CD4-positive, alpha-beta T cell (primary cell): ENCODE data around the gene NT5C1B. TPM values are rescaled to one million over a fixed set of nuclear protein-coding genes. Genes with fewer than 3 reads are reported as not detected.

Experiments
- ATAC-seq: fragments of 200-7000 bp; cut with Tn5 transposase; one replicate; pipeline ENCODE4 v1.10.0; 2022; ENCODE audit warnings: mild to moderate bottlenecking; ENCODE audit not compliant: poor library complexity
- CTCF ChIA-PET: fragments of 350-600 bp; sonication (Branson Sonifier 250); formaldehyde crosslinking; loops from one replicate; lab custom pipeline; 2021; ENCODE audit warnings: antibody characterized with exemption, inconsistent platforms; lab: Charles Lee
- POLR2A ChIA-PET: fragments of 350-600 bp; sonication (Branson Sonifier 250); formaldehyde crosslinking; loops from one replicate; lab custom pipeline; 2021; ENCODE audit warnings: antibody characterized with exemption, inconsistent platforms; lab: Charles Lee
- DNase-seq, 14 experiments: peaks; one replicate each; pipeline ENCODE4 v3.0.0-alpha.2; 2013 to 2020; ENCODE audit warnings: mixed read lengths in 2 of 14
- H3K27ac ChIP-seq, 2 donors: one replicate each; pipeline versions ENCODE4 v1.5.1 to v1.7.0; 2013; ENCODE audit warnings: low read length in 2 of 2, low read depth in 1 of 2, mild to moderate bottlenecking in 1 of 2
- H3K27me3 ChIP-seq, 2 experiments: 1 replicate in 1 of 2; 2 replicates in 1 of 2; pipeline versions ENCODE4 v1.6.1 to v1.7.0; 2013; ENCODE audit warnings: low read length in 2 of 2, control low read depth in 1 of 2, mild to moderate bottlenecking in 1 of 2, moderate library complexity in 1 of 2; ENCODE audit not compliant: insufficient read depth in 2 of 2, control insufficient read depth in 1 of 2
- H3K36me3 ChIP-seq: one replicate; pipeline ENCODE4 v1.6.1; 2013; ENCODE audit warnings: low read length, control low read depth; ENCODE audit not compliant: insufficient read depth
- H3K4me1 ChIP-seq: one replicate; pipeline ENCODE4 v1.6.1; 2013; ENCODE audit warnings: low read length, control low read depth; ENCODE audit not compliant: insufficient read depth
- H3K4me3 ChIP-seq: one replicate; pipeline ENCODE4 v1.5.1; 2013; ENCODE audit warnings: mild to moderate bottlenecking, low read length, moderate library complexity
- H3K9me3 ChIP-seq, 2 experiments: 1 replicate in 1 of 2; 2 replicates in 1 of 2; pipeline versions ENCODE4 v1.6.1 to v1.7.0; 2013; ENCODE audit warnings: low read length in 2 of 2, mild to moderate bottlenecking in 2 of 2, control low read depth in 1 of 2, moderate library complexity in 1 of 2; ENCODE audit not compliant: control insufficient read depth in 1 of 2, insufficient read depth in 1 of 2
- H3K27ac Mint-ChIP-seq: one replicate; pipeline ENCODE4 v1.8.0; 2020; ENCODE audit warnings: mixed read lengths
- H3K27me3 Mint-ChIP-seq: one replicate; pipeline ENCODE4 v1.8.0; 2021; ENCODE audit warnings: mixed read lengths
- H3K36me3 Mint-ChIP-seq: one replicate; pipeline ENCODE4 v1.8.0; 2021; ENCODE audit warnings: low read depth, mixed read lengths
- H3K4me1 Mint-ChIP-seq: one replicate; pipeline ENCODE4 v1.8.0; 2021; ENCODE audit warnings: low read depth, mixed read lengths
- H3K4me3 Mint-ChIP-seq: one replicate; pipeline ENCODE4 v1.8.0; 2020; ENCODE audit warnings: mild to moderate bottlenecking, mixed read lengths
- H3K9me3 Mint-ChIP-seq: one replicate; pipeline ENCODE4 v1.8.0; 2020; ENCODE audit warnings: mixed read lengths
- intact Hi-C, 2 experiments: fragments of 100-400 bp; cut with DNase I in 1 of 2; cut with micrococcal nuclease in 1 of 2; formaldehyde crosslinking; loops; one replicate each; pipeline versions ENCODE4 v1.15.1 to v1.9.0; 2023 to 2025; cut with DNase I, micrococcal nuclease
- total RNA-seq, 174 experiments: library from RNA in 2 of 174; stranded (reverse) in 2 of 174; gene quantifications; one replicate each; pipeline ENCODE4 v1.2.3 and lab custom pipeline; 2021 to 2026
- TF ChIP-seq, protein P1 (sequence below): fragments of 200-600 bp; IDR thresholded peaks from one replicate; pipeline ENCODE4 v1.8.0; 2022; ENCODE audit warnings: antibody characterized with exemption, mild to moderate bottlenecking

The NT5C1B gene
- total RNA-seq, 2 experiments from 2014 or later = not detected

DNA sequence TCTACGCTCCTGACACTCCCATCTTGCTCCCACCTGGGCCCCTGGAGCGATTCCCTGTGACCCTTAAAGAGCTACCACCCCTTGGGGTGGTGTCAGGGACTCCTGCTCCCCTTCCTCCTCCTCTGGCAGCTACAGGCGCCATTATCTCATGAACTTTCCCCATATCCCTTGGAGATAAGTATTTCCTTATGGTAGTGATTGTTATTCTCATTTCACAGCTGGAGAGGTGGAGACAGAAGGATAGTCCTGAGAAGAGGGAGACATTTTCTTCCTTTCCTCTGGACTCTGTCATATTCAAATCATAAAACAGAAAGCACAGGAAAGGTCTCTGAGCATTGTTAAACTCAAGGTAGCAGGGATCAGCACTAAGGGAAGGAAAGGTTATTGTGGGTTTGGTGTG, 63.5 kb downstream of the NT5C1B start:
- Mint-ChIP-seq H3K4me3 (no peak overlapping the region), H3K36me3 (no peaks in the 10 kb centered on the region), H3K27ac (no peak overlapping the region), H3K9me3 (no peaks in the 10 kb centered on the region), H3K27me3 (no peaks in the 10 kb centered on the region), H3K4me1 (no peaks in the 10 kb centered on the region)
- no peak for DNase-seq
- Histone ChIP-seq H3K9me3 (no peaks in the 10 kb centered on the region), H3K27ac (no peak overlapping the region), H3K36me3 (no peaks in the 10 kb centered on the region), H3K27me3 (no peaks in the 10 kb centered on the region), H3K4me1 (no peaks in the 10 kb centered on the region), H3K4me3 (no peak overlapping the region)
- ChIA-PET CTCF (no interaction called here), POLR2A (no interaction called here)
- TF ChIP-seq, protein P1, sequence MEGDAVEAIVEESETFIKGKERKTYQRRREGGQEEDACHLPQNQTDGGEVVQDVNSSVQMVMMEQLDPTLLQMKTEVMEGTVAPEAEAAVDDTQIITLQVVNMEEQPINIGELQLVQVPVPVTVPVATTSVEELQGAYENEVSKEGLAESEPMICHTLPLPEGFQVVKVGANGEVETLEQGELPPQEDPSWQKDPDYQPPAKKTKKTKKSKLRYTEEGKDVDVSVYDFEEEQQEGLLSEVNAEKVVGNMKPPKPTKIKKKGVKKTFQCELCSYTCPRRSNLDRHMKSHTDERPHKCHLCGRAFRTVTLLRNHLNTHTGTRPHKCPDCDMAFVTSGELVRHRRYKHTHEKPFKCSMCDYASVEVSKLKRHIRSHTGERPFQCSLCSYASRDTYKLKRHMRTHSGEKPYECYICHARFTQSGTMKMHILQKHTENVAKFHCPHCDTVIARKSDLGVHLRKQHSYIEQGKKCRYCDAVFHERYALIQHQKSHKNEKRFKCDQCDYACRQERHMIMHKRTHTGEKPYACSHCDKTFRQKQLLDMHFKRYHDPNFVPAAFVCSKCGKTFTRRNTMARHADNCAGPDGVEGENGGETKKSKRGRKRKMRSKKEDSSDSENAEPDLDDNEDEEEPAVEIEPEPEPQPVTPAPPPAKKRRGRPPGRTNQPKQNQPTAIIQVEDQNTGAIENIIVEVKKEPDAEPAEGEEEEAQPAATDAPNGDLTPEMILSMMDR = no peak
- no peak for ATAC-seq
- intact Hi-C loops = loop anchor here in 1 of 2 experiments (10.0 kb wide), 2 partner anchors 219 to 1569 kb away; no protein-coding TSS in a partner anchor

DNA sequence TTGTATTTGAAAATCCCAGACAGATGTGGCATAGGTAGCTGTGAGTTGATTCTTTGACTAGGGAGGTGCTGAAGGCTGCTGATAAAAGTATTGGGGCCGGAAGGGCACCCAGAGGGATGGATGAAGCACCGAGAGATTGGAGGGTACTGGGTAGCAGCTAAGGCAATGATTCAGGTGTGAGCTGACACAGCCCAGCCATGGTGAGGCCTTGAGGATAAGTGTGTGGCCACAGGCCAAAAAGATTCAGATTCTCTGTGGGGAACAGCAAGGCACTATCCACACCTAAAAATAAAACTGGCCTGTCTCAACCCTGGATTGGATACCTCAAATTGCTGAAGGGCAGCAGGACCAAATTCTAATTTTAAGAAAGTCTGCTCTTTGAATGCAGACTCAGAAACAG, 64.1 kb downstream of the NT5C1B start:
- no peaks in the 10 kb centered on the region for H3K36me3 Mint-ChIP-seq
- CTCF ChIA-PET = no interaction called here

DNA sequence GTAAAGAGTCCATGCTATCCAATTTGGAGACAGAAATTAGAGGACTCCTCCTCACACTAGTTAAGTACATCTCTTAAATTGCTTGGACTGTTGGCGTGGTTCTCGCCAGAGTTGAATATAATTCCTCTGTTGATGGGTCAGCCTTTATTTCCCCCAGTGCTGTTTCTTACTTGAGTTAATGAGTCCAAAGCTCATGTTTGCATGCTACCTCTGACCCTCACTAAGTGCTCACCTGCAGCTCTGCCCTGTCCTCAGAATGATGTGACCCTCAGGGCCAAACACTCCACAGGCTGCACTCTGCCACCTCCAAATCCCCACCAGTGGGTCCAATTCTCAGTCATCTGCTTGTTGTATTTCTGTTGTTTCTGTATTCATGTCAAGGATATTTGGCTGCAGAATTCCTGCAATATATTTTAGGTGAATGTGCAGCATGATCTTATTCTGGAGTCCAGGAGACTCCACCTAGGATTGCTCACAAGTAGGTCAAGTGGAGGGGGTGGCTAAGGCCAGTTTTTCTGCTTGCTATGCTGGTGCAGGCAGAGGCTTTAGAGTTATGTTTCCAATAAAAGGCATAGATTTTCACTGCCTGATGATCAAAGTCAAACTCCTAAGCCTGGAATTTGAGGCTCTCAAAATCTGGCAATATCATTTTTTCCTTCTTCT, 66.8 kb downstream of the NT5C1B start:
- H3K4me3 ChIP-seq = no peak overlapping the region
- no peak overlapping the region for H3K27ac ChIP-seq
- DNase-seq (no peak), ATAC-seq (no peak)
- no peaks in the 10 kb centered on the region for H3K9me3 ChIP-seq
- H3K36me3 ChIP-seq = no peaks in the 10 kb centered on the region
- TF ChIP-seq, protein P1 = no peak
- H3K4me1 ChIP-seq = no peaks in the 10 kb centered on the region
- no peak overlapping the region for H3K4me3 Mint-ChIP-seq
- H3K27me3 Mint-ChIP-seq = peaks cover 25% of the 10 kb centered on the region
- no peaks in the 10 kb centered on the region for H3K27me3 ChIP-seq
- H3K27ac Mint-ChIP-seq = no peak overlapping the region
- no peaks in the 10 kb centered on the region for H3K9me3 Mint-ChIP-seq
- intact Hi-C loops = loop anchor here in 1 of 2 experiments (5.0 to 10.0 kb wide), 3 partner anchors 222 to 1572 kb away; no protein-coding TSS in a partner anchor
- no peaks in the 10 kb centered on the region for H3K4me1 Mint-ChIP-seq
- H3K36me3 Mint-ChIP-seq = no peaks in the 10 kb centered on the region
- CTCF ChIA-PET = no interaction called here
- POLR2A ChIA-PET = no interaction called here

More for the DNA sequence above, 64.1 kb downstream of the NT5C1B start:
- Histone ChIP-seq H3K9me3 (no peaks in the 10 kb centered on the region), H3K27ac (no peak overlapping the region), H3K4me3 (no peak overlapping the region), H3K27me3 (no peaks in the 10 kb centered on the region), H3K36me3 (no peaks in the 10 kb centered on the region), H3K4me1 (no peaks in the 10 kb centered on the region)
- Mint-ChIP-seq H3K4me3 (no peak overlapping the region), H3K27me3 (peaks cover 5% of the 10 kb centered on the region), H3K4me1 (no peaks in the 10 kb centered on the region), H3K9me3 (no peaks in the 10 kb centered on the region), H3K27ac (no peak overlapping the region)
- TF ChIP-seq, protein P1 = no peak
- POLR2A ChIA-PET = interaction anchor here (0.6 kb wide), 1 partner anchor 45 kb away, joined by 3 read pairs; no protein-coding TSS in a partner anchor
- intact Hi-C loops = loop anchor here in 1 of 2 experiments (10.0 kb wide), 2 partner anchors 220 to 1570 kb away; no protein-coding TSS in a partner anchor
- ATAC-seq (no peak), DNase-seq (no peak)
